GM18526 (cell line): ENCODE results near the gene MRPS34.

Source experiments
- POLR2A ChIP-seq: IDR thresholded peaks from 3 replicates; pipeline ENCODE4 v1.6.1; 2011; ENCODE audit not compliant: insufficient read length; ENCODE audit errors: extremely low read depth

The MRPS34 gene

DNA sequence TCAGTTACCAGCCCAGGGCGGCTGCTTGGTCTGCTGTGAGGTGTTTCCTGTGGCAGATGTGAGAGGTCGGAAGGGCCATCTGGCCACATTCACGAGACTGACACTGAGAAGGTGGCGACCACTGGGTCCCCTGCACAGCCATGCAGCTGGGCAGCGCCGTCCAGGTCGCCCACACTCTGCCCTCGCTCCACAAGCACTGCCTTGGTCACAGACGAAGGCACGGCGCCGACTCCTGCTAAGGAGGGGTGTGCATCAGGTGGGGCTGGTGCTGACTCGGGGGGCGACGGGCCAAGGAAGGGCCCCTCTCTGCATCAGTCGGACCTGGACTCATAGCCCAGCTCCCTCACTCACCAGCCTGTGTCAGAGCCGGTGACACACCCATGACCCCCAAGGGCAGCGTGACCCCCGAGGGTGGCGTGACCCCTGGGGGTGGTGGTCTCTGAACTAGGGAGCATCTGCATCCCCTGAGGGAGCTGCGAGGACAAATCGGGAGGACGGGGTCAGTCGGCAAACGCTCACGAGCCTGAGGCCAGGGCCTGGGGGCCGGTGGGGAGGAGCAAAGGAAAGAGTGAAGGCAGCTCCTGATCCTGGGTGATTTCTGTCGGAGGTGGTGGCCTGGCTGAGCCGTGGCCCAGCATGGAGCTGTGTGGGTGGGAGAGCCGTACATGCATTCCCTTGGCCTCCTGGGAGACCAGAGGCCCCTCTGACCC is 32.0 kb downstream of the MRPS34 start:
- no peak for TF ChIP-seq POLR2A

GRCh38 chr16:1740234-1740633 is 32.7 kb downstream of the MRPS34 start:
- no peak for TF ChIP-seq POLR2A

- TF ChIP-seq POLR2A = no peak
Observed at GRCh38 chr16:1734816-1735215, 38.1 kb downstream of the MRPS34 start.

- TF ChIP-seq POLR2A = no peak
Observed at GRCh38 chr16:1734123-1734522, 38.8 kb downstream of the MRPS34 start.

DNA sequence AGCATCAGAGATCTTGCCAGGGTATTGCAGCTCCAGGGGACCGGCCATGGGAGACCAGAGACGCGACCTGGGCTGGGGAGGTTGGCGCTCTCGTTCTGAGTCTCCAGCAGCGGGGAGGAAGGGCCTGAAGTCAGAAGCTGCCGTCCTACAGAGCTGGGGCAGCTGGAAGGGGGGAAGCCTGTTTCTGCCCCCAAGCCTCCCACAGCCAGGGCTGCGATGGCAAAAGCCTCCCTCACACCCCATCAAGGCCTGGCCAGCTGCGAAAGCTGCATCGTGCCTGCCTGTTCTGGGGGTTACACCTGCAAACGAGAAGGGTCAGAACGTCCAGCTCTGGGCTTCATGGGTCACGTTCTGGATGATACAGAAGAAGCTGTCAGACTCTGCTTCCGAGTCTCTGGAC is 40.9 kb downstream of the MRPS34 start:
- TF ChIP-seq POLR2A = no peak

- TF ChIP-seq POLR2A = no peak
Observed at GRCh38 chr16:1731603-1732002, 41.3 kb downstream of the MRPS34 start.

- TF ChIP-seq POLR2A = no peak
Observed at GRCh38 chr16:1731073-1731472, 41.9 kb downstream of the MRPS34 start.

DNA sequence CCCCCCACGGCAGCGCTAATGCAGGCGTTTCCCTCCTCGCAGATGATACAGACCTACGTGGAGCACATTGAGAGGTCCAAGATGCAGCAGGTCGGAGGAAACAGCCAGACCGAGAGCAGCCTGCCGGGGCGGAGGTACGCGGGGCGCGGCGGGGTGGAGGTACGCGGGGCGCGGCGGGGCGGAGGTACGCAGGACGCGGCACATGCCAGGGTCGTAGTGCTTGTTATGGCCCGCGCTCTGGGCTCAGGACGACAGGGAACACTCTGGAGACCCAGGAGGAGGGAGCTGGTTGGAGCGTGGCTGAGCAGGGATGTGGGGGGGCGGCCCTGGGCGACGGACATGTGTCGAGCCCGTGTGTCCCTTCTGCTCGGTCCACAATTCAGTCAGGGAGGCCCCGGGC is 43.5 kb downstream of the MRPS34 start:
- no peak for TF ChIP-seq POLR2A

DNA sequence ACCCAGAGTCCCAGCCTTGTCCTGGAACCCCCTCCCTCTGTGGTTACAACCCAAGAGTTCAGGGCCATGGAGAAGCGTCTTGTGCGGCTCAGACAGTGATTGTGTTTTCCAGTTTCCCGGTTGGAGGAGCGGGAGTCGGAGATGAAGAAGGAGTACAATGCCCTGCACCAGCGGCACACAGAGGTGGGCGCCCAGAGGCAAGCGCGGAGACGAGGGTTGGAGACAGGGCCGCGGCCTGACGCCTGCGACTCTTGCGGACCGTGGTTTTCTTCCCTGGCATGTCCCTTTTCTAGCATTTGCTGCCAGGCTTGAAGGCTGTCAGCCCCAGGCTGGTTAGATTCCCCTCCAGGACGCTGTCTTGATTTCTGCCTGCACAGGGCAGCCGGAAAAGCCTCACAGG is 43.9 kb downstream of the MRPS34 start:
- TF ChIP-seq POLR2A = no peak

GRCh38 chr16:1727651-1728624 is 45.0 kb downstream of the MRPS34 start:
- TF ChIP-seq POLR2A = no peak

DNA sequence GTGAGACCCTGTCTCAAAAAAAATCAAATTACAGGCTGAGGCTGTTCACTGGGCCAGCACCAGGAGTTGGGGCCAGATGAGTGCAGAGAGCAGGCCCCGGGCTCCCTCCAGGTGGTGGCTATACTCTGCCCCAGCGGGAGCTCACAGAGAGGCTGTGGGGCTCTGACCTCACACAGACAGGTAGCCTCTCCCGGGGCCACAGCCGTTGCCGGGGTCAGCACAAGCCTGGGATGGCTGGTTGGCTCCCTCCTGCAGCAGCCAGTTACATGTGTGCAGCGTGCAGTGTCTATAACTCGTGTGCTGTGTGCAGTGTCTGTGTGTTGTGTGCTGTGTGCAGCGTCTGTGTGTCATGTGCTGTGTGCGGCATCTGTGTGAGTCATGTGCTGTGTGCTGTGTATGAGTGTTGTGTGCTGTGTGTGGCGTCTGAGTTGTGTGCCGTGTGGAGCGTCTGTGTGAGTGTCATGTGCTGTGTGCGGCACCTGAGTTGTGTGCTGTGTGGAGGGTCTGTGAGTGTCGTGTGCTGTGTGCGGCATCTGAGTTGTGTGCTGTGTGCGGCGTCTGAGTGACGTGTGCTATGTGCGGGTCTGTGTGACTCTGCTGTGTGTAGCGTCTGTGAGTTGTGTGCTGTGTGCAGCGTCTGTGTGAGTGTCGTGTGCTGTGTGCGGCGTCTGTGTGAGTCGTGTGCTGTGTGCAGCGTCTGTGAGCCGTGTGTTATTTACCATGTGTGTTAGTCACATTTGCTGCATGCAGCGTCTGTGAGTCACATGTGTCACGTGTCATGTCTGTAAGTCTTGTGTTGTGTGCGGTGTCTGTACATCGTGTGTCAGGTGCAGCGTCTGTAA is 46.1 kb downstream of the MRPS34 start:
- TF ChIP-seq POLR2A = no peak

DNA sequence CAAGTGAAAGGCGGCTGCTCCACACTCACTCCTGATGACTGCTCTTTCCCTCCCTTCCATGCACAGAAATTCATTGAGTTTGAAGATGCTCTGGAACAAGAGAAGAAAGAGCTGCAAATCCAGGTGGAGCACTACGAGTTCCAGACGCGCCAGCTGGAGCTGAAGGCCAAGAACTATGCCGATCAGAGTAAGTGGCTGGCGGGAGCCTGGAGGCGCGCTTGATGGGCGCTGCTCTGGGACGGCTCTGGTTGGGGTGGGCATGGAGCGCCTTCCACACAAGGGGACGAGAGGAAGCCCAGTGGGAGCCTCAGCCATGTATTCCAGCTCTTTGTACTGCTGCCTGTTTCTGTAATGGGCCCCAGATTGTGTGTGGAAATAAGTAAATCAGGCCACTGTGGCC is 48.4 kb downstream of the MRPS34 start:
- no peak for TF ChIP-seq POLR2A

DNA sequence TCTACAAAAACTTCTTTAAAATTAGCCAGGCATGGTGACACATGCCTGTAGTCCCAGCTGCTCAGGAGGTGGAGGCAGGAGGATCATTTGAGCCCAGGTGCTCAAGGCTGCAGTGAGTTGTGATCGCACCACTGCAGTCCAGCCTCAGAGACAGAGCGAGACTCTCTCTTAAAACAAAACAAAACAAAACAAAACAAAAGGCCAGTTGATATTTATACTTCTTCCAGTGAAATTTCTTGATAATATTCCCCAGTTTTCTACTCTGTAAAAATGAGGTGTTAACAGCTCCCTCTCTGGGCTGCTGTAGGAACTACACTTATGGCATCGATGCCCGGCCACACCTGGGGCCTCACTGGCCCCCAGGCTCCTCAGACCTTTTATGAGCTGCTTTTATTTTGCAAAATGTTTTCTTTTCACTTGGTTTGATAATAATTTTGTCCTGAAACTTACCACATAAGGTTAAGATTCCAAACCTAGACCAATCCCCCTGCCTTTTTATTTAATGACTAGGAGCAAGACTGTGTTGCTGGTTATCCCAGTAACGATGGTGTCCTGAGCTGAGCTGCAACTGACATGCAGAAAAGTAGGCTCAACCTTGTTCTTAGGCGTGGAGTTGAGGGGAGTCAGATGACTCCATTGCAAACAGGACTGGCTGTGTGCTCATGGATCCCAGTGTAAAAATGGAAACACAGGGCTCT is 49.3 kb downstream of the MRPS34 start:
- TF ChIP-seq POLR2A = no peak
